Measurements from ENCODE around the gene ESCO1. TPM values are rescaled to one million over a fixed set of nuclear protein-coding genes. Genes with fewer than 3 reads are reported as not detected.
"Not testable (repeated sequence)": the region's sequence is repeated elsewhere in the genome, so short reads cannot be mapped to it uniquely, and the experiment has no call there.

ESCO1 gene
- total RNA-seq, 1 donor from 2014 or later = 15.0 TPM

GRCh38 chr18:21632393-21632792 lies 31.9 kb upstream of the ESCO1 start:
- FAIRE-seq (no peak), DNase-seq (ENCODE audit: low read depth) (no peak)
- Histone ChIP-seq H3K27me3 (ENCODE audit: control insufficient read depth, insufficient read depth, low read length) (no peaks in the 10 kb centered on the region), H3K4me3 (ENCODE audit: low read depth, low read length) (no peak overlapping the region), H3K36me3 (ENCODE audit: control insufficient read depth, insufficient read depth, low read length) (peaks cover 5% of the 10 kb centered on the region)
- no peak for TF ChIP-seq CTCF (IDR thresholded peaks at IDR 0.05; ENCODE audit: insufficient read depth, low read length, severe bottlenecking)

GRCh38 chr18:21629089-21629832 lies 28.8 kb upstream of the ESCO1 start:
- H3K27me3 ChIP-seq (ENCODE audit: control insufficient read depth, insufficient read depth, low read length) = no peaks in the 10 kb centered on the region
- FAIRE-seq = no peak
- H3K4me3 ChIP-seq (ENCODE audit: low read depth, low read length) = no peak overlapping the region
- H3K36me3 ChIP-seq (ENCODE audit: control insufficient read depth, insufficient read depth, low read length) = peaks cover 7% of the 10 kb centered on the region
- no peak for TF ChIP-seq CTCF (IDR thresholded peaks at IDR 0.05; ENCODE audit: insufficient read depth, low read length, severe bottlenecking)
- DNase-seq (ENCODE audit: low read depth) = no peak

- not testable (repeated sequence) for H3K36me3 ChIP-seq (ENCODE audit: control insufficient read depth, insufficient read depth, low read length); H3K4me3 ChIP-seq (ENCODE audit: low read depth, low read length); H3K27me3 ChIP-seq (ENCODE audit: control insufficient read depth, insufficient read depth, low read length); DNase-seq (ENCODE audit: low read depth); FAIRE-seq
These were observed 21.1 kb upstream of the ESCO1 start for GRCh38 chr18:21621640-21622039.

- Histone ChIP-seq H3K4me3 (ENCODE audit: low read depth, low read length) (peak within 1 kb of the TSS; percentile 95), H3K27me3 (ENCODE audit: control insufficient read depth, insufficient read depth, low read length) (no peaks in the 10 kb centered on the region), H3K36me3 (ENCODE audit: control insufficient read depth, insufficient read depth, low read length) (no peaks in the 10 kb centered on the region)
- FAIRE-seq = no peak
- peak; percentile 79 for DNase-seq (ENCODE audit: low read depth)
- TF ChIP-seq CTCF (IDR thresholded peaks at IDR 0.05; ENCODE audit: insufficient read depth, low read length, severe bottlenecking) = peak; percentile 95
These were observed 11.9 kb upstream of the ESCO1 start, which contains the start of gene SNRPD1 for GRCh38 chr18:21612125-21613039. TSS of gene SNRPD1 (plus strand) at chr18:21612314. CDS start at chr18:21612430, 116 bp downstream.

GRCh38 chr18:21611401-21612124 lies 11.1 kb upstream of the ESCO1 start:
- not testable (repeated sequence) for FAIRE-seq; H3K36me3 ChIP-seq (ENCODE audit: control insufficient read depth, insufficient read depth, low read length); H3K27me3 ChIP-seq (ENCODE audit: control insufficient read depth, insufficient read depth, low read length); DNase-seq (ENCODE audit: low read depth)
- H3K4me3 ChIP-seq (ENCODE audit: low read depth, low read length) = peak overlapping the region; percentile 95

- DNase-seq (ENCODE audit: low read depth) (no peak), FAIRE-seq (no peak)
- H3K36me3 ChIP-seq (ENCODE audit: control insufficient read depth, insufficient read depth, low read length) = no peaks in the 10 kb centered on the region
- H3K27me3 ChIP-seq (ENCODE audit: control insufficient read depth, insufficient read depth, low read length) = no peaks in the 10 kb centered on the region
- TF ChIP-seq CTCF (IDR thresholded peaks at IDR 0.05; ENCODE audit: insufficient read depth, low read length, severe bottlenecking) = no peak
- H3K4me3 ChIP-seq (ENCODE audit: low read depth, low read length) = no peak overlapping the region
These were observed 4.7 kb upstream of the ESCO1 start for GRCh38 chr18:21605213-21605612.

Data from bronchial epithelial cell (primary cell).